CD14-positive monocyte (primary cell): Measurements from ENCODE around the gene ADCY2. TPM values are rescaled to one million over a fixed set of nuclear protein-coding genes. Genes with fewer than 3 reads are reported as not detected.

Experiments
- DNase-seq, 3 donors: peaks; one replicate each; pipeline ENCODE4 v3.0.0-alpha.2; 2011 to 2022
- H2AFZ ChIP-seq: 2 replicates; pipeline ENCODE4 v1.6.0; 2012; ENCODE audit warnings: mild to moderate bottlenecking, low read depth, low read length, inconsistent platforms; ENCODE audit not compliant: insufficient read depth, poor library complexity, severe bottlenecking
- H3K27ac ChIP-seq, 2 donors: 1 replicate in 1 of 2; 2 replicates in 1 of 2; pipeline ENCODE4 v1.5.1; 2012 to 2013; ENCODE audit warnings: low read length in 2 of 2, control low read depth in 1 of 2, inconsistent platforms in 1 of 2, low read depth in 1 of 2, mild to moderate bottlenecking in 1 of 2
- H3K27me3 ChIP-seq, 2 donors: one replicate each; pipeline versions ENCODE4 v1.6.0 to v1.6.1; 2011 to 2013; ENCODE audit warnings: low read length in 2 of 2; ENCODE audit not compliant: control insufficient read depth in 2 of 2, insufficient read depth in 2 of 2
- H3K36me3 ChIP-seq, 2 donors: replicated peaks in 1 of 2; 1 replicate in 1 of 2; 2 replicates in 1 of 2; pipeline versions ENCODE4 v1.5.1 to v1.6.1; 2012 to 2013; ENCODE audit warnings: low read length in 2 of 2, control low read depth in 1 of 2, inconsistent platforms in 1 of 2, mild to moderate bottlenecking in 1 of 2; ENCODE audit not compliant: insufficient read depth in 2 of 2, control insufficient read depth in 1 of 2
- H3K4me1 ChIP-seq, 2 donors: 1 replicate in 1 of 2; 2 replicates in 1 of 2; pipeline versions ENCODE4 v1.5.1 to v1.6.1; 2012 to 2013; ENCODE audit warnings: low read length in 2 of 2, control low read depth in 1 of 2, inconsistent platforms in 1 of 2, mild to moderate bottlenecking in 1 of 2, moderate library complexity in 1 of 2; ENCODE audit not compliant: insufficient read depth in 2 of 2, control insufficient read depth in 1 of 2
- H3K4me2 ChIP-seq: replicated peaks from 2 replicates; pipeline ENCODE3; 2012; ENCODE audit warnings: low read length, moderate library complexity, mild to moderate bottlenecking; ENCODE audit not compliant: poor library complexity, severe bottlenecking; ENCODE audit errors: extremely low read depth
- H3K4me3 ChIP-seq, 3 experiments: fragments of 200-600 bp in 1 of 3; sonication (generic) in 1 of 3; replicated peaks in 1 of 3; 1 replicate in 2 of 3; 2 replicates in 1 of 3; pipeline ENCODE4 v1.5.1; 2011 to 2013; ENCODE audit warnings: low read length in 3 of 3, mild to moderate bottlenecking in 3 of 3, control low read depth in 2 of 3, low read depth in 2 of 3, inconsistent platforms in 1 of 3, moderate library complexity in 1 of 3
- H3K79me2 ChIP-seq: 2 replicates; pipeline ENCODE4 v1.6.0; 2012; ENCODE audit warnings: mild to moderate bottlenecking, control low read depth, inconsistent platforms, low read length, moderate library complexity; ENCODE audit not compliant: insufficient read depth
- H3K9ac ChIP-seq: 2 replicates; pipeline ENCODE4 v1.6.0; 2017; ENCODE audit warnings: low read length, mild to moderate bottlenecking; ENCODE audit not compliant: insufficient read depth, poor library complexity, severe bottlenecking
- H3K9me3 ChIP-seq, 2 donors: replicated peaks in 1 of 2; 1 replicate in 1 of 2; 2 replicates in 1 of 2; pipeline versions ENCODE4 v1.5.1 to v1.6.1; 2012 to 2013; ENCODE audit warnings: low read length in 2 of 2, control low read depth in 1 of 2; ENCODE audit not compliant: control insufficient read depth in 1 of 2, insufficient read depth in 1 of 2
- H4K20me1 ChIP-seq: 2 replicates; pipeline ENCODE4 v1.6.0; 2012; ENCODE audit warnings: mild to moderate bottlenecking, low read length, control low read depth, moderate library complexity; ENCODE audit not compliant: insufficient read depth
- H3K27ac Mint-ChIP-seq, 7 donors: one replicate each; pipeline ENCODE4 v1.8.0; 2020; ENCODE audit warnings: mild to moderate bottlenecking in 7 of 7, mixed read lengths in 7 of 7, moderate library complexity in 6 of 7, inconsistent platforms in 2 of 7
- H3K27me3 Mint-ChIP-seq, 3 donors: one replicate each; pipeline ENCODE4 v1.8.0; 2021 to 2022; ENCODE audit warnings: low read depth in 3 of 3, mild to moderate bottlenecking in 3 of 3, mixed read lengths in 3 of 3, moderate library complexity in 3 of 3, inconsistent platforms in 1 of 3
- H3K36me3 Mint-ChIP-seq, 2 donors: one replicate each; pipeline ENCODE4 v1.8.0; 2020; ENCODE audit warnings: mixed read lengths in 2 of 2, inconsistent platforms in 1 of 2, mild to moderate bottlenecking in 1 of 2
- H3K4me1 Mint-ChIP-seq: one replicate; pipeline ENCODE4 v1.8.0; 2020; ENCODE audit warnings: mild to moderate bottlenecking, mixed read lengths
- H3K4me3 Mint-ChIP-seq, 2 donors: one replicate each; pipeline ENCODE4 v1.8.0; 2020; ENCODE audit warnings: mild to moderate bottlenecking in 2 of 2, mixed read lengths in 2 of 2, moderate library complexity in 1 of 2
- H3K9me3 Mint-ChIP-seq, 7 donors: one replicate each; pipeline ENCODE4 v1.8.0; 2020 to 2022; ENCODE audit warnings: mixed read lengths in 7 of 7, mild to moderate bottlenecking in 6 of 7, moderate library complexity in 6 of 7, inconsistent platforms in 2 of 7
- WGBS: methylation state at CpG from one replicate; pipeline ENCODE4 v1.1.5; 2013; ENCODE audit warnings: missing lambda C conversion rate; ENCODE audit not compliant: insufficient coverage; 5-methylcytosine and 5-hydroxymethylcytosine counted together
- intact Hi-C, 2 donors: fragments of 100-400 bp; cut with micrococcal nuclease; formaldehyde crosslinking; loops; one replicate each; pipeline versions ENCODE4 v1.15.0 to v1.15.1; 2023
- polyA plus RNA-seq, 3 donors: library from polyadenylated mRNA; depleted of rRNA in 1 of 3; unstranded in 2 of 3; stranded (reverse) in 1 of 3; fragments of 300-500 nt in 2 of 3; fragments of >200 nt in 1 of 3; fragmentation: Illumina TruSeq in 2 of 3; gene quantifications; 1 replicate in 2 of 3; 2 replicates in 1 of 3; pipeline ENCODE4 v1.2.3, GENCODE V29; 2012 to 2021
- TF ChIP-seq, protein P1 (sequence below): fragments of 200-600 bp; IDR thresholded peaks from one replicate; pipeline ENCODE4 v1.8.0; 2022; ENCODE audit warnings: antibody characterized with exemption, mild to moderate bottlenecking

Gene ADCY2
- polyA plus RNA-seq, 3 donors: not detected

DNA sequence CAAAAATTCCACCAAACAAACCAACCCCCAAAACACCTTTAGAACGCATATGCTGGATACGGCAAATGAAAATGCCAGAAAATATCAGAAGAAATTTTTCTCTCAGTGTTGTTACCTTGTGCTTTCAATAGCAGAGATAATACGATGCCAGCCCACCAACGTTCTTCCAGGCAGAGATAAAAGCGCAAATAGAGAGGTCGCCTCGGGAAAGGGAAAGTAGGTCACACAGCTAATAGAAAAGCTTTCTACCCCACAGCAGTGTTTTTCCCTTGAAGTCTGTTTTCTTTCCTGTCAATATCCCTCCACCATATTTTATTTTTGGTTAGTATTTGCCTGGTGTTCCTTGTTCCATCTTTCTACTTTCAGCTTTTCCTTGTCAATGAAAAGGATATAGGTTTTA is 353.7 kb downstream of the ADCY2 start:
- Mint-ChIP-seq H3K4me3 (no peak overlapping the region), H3K9me3 (no peaks in the 10 kb centered on the region), H3K4me1 (no peaks in the 10 kb centered on the region), H3K27ac (no peak overlapping the region), H3K36me3 (no peaks in the 10 kb centered on the region), H3K27me3 (peaks cover 3 to 5% (median 4%) of the 10 kb centered on the region in 3 donors)
- H2AFZ ChIP-seq: no peak overlapping the region
- no peak overlapping the region for H3K4me3 ChIP-seq
- H3K79me2 ChIP-seq: no peaks in the 10 kb centered on the region
- H4K20me1 ChIP-seq: no peaks in the 10 kb centered on the region
- no peak overlapping the region for H3K27ac ChIP-seq
- no peaks in the 10 kb centered on the region for H3K4me1 ChIP-seq
- TF ChIP-seq, protein P1, sequence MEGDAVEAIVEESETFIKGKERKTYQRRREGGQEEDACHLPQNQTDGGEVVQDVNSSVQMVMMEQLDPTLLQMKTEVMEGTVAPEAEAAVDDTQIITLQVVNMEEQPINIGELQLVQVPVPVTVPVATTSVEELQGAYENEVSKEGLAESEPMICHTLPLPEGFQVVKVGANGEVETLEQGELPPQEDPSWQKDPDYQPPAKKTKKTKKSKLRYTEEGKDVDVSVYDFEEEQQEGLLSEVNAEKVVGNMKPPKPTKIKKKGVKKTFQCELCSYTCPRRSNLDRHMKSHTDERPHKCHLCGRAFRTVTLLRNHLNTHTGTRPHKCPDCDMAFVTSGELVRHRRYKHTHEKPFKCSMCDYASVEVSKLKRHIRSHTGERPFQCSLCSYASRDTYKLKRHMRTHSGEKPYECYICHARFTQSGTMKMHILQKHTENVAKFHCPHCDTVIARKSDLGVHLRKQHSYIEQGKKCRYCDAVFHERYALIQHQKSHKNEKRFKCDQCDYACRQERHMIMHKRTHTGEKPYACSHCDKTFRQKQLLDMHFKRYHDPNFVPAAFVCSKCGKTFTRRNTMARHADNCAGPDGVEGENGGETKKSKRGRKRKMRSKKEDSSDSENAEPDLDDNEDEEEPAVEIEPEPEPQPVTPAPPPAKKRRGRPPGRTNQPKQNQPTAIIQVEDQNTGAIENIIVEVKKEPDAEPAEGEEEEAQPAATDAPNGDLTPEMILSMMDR: no peak
- peaks cover 0 to 3% of the 10 kb centered on the region in 2 donors for H3K27me3 ChIP-seq
- no peak overlapping the region for H3K4me2 ChIP-seq
- intact Hi-C loops: loop anchor here in 1 of 2 donors (10.0 kb wide), 1 partner anchor 985 kb away; no protein-coding TSS in a partner anchor
- no peak for DNase-seq
- 93% methylated on average over 4 of the region's 7 CpGs for WGBS
- H3K9ac ChIP-seq: no peak overlapping the region
- H3K9me3 ChIP-seq: no peaks in the 10 kb centered on the region
- no peaks in the 10 kb centered on the region for H3K36me3 ChIP-seq

DNA sequence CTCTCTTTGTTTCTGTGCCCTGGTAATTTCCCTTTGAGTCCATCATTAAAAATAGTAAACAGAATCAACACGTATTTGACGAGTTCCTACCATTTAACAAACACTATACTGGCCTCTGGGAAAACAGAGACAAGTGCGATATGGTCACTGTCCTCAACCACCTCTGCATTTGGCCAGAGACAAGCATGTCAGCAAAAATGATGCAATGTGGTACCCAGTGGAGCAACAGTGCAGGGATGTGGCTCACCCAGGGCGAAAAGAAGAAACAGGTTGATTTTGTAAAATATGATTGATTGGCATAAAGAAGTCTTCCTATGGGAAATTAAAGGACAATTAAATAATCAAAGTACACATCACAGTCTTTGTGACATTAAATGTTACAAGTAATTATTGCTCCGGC is 355.9 kb downstream of the ADCY2 start:
- H3K27me3 Mint-ChIP-seq: peaks cover 3 to 5% (median 3%) of the 10 kb centered on the region in 3 donors
- H3K4me3 Mint-ChIP-seq: no peak overlapping the region
- DNase-seq: no peak
- intact Hi-C loops: no loop called here
- no peak overlapping the region for H3K4me2 ChIP-seq
- H3K27ac ChIP-seq: no peak overlapping the region
- H3K9ac ChIP-seq: no peak overlapping the region
- no peaks in the 10 kb centered on the region for H3K36me3 Mint-ChIP-seq
- H3K4me1 Mint-ChIP-seq: peaks cover 13% of the 10 kb centered on the region
- H3K4me3 ChIP-seq: no peak overlapping the region
- peaks cover 0 to 3% of the 10 kb centered on the region in 2 donors for H3K27me3 ChIP-seq
- no peak overlapping the region for H3K27ac Mint-ChIP-seq
- H3K36me3 ChIP-seq: no peaks in the 10 kb centered on the region
- H3K9me3 ChIP-seq: no peaks in the 10 kb centered on the region
- 100% methylated on average over 1 of the region's 5 CpGs for WGBS
- H3K79me2 ChIP-seq: no peaks in the 10 kb centered on the region
- H3K9me3 Mint-ChIP-seq: peaks cover 0 to 3% (median 0%) of the 10 kb centered on the region in 7 donors
- peaks cover 12 to 17% of the 10 kb centered on the region in 2 donors for H3K4me1 ChIP-seq
- no peaks in the 10 kb centered on the region for H4K20me1 ChIP-seq
- no peak overlapping the region for H2AFZ ChIP-seq
- TF ChIP-seq, protein P1: no peak
